Measurements from ENCODE around the gene FGFR1OP2.

Gene FGFR1OP2

DNA sequence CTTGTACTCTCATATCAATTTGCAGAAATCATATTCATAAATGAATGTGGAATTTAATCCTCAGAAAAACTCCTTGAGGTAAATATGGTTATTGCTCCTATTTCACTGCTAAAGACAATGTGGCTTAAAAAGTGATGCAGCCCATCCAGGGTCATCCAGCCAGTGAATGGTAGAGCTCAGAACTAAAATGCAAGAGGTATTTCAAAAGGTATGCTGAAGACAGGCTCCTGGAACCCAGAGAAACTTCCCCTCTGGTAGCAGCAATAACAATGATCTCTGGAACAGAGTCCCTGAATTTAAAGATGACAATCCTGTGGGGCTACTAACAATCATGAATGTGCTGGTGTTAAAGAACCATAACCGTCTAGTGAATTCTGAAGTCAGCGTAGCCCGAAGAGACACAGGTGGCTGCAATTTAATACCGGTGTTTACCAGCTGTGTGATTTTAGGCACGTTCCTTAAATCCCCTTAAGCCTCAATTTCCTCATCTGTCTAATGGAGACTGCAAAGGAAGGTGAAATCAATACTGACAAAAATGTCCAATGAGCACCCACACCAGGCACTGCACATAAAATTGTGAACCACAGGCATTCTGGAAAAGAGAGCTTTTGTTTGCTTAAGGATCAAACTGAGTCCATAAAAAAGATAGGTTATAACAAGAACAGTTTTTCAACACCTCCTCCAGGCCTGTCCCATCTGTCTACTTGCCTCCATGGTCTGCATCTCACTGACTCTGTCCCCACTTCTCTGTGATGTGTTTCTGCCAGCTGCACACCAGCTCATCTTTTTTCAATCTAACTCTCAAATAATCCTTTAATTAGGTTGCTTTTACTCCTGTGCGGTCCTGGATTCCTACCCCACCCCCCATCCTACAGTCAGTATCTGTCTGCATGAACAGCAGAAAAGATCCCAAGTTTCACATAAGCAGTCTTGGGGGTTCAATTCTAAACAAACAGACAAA, 65.4 kb downstream of the FGFR1OP2 start:
- DNase-seq (ENCODE audit: low read depth): no peak

DNA sequence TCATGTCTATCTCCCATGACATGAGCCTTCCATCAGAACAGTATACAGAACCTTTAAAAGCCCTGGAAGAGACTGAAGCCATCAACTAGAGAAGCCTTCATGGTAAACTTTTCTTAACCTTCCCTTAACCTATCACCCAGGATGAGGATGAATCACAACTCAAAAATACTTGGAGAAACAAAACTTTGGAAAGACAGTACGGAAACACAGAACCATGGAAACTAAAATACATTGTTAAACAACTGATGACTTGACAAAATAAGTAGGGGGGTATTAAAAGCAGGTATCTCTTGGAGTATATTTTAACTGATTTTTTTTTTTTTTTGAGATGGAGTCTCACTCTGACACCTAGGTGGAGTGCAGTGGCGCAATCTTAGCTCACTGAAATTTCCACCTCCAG, 67.2 kb downstream of the FGFR1OP2 start:
- no peak for DNase-seq (ENCODE audit: low read depth)

DNA sequence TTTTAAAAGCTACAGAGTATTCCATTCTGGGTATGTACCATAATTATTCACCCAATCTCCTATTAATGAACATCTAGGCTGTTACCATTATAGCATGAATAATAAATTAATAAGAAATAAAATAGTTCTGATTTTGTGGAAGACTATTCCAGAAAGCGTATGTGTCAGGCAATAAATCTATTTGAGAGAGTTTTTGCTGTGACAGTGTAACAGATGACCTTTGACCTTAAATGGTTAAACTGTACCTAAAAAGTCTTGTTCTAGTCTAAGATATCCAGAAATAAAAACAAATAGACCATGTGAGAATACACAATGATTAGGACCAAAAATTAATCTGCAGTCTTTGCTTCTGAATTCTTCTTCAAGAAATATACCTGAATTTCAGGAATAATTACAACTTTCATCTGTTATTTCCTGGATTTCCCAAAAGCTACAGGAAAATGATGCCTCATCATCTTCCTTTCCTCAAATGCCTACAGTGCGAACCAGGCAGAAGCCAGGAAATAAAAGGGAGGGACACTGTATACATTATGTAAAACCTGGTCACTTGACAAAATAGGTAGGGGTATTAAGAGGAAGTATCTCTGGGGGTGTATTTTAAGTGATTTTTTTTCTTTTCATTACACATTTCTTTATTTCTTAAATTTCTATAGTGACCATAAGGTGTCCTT, 68.7 kb downstream of the FGFR1OP2 start:
- no peak for DNase-seq (ENCODE audit: low read depth)

DNA sequence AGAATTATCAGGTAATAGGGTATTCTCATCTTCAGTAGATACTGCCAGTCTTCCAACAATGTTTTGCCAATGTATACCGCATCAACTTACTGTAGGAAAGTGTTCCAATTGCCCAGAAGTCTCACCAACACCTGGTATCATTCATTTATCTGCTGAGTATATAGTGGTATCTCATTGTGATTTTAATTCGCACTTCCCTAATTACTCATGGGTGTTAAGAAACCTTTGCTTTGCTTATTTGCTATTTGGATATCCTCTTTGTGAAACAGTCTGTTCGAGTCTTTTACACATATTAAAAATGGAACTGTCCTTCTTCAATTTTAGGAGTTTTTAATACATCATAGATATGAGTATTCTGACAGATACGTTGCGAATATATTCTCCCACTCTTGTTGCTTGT, 69.8 kb downstream of the FGFR1OP2 start:
- no peak for DNase-seq (ENCODE audit: low read depth)

DNA sequence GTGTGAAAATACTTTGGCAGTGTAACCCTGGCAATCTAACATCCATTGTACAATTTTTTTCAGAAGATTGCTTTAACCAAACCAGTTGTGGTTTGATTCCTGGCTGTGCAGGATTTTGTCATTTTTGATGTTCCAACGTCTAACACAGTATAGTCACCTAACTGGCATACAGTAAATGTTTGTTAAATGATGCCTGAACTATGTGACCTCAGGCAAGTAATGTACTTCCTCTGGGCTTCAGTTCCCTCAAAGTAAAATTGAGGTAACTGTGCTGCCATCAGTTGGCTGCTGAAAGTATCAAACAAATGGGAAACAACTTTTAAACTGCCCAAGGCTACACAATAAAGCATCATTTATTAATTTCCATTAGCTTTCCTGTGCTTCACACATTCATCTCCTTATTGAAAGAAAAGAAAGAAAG, 71.6 kb downstream of the FGFR1OP2 start:
- DNase-seq (ENCODE audit: low read depth): no peak

DNA sequence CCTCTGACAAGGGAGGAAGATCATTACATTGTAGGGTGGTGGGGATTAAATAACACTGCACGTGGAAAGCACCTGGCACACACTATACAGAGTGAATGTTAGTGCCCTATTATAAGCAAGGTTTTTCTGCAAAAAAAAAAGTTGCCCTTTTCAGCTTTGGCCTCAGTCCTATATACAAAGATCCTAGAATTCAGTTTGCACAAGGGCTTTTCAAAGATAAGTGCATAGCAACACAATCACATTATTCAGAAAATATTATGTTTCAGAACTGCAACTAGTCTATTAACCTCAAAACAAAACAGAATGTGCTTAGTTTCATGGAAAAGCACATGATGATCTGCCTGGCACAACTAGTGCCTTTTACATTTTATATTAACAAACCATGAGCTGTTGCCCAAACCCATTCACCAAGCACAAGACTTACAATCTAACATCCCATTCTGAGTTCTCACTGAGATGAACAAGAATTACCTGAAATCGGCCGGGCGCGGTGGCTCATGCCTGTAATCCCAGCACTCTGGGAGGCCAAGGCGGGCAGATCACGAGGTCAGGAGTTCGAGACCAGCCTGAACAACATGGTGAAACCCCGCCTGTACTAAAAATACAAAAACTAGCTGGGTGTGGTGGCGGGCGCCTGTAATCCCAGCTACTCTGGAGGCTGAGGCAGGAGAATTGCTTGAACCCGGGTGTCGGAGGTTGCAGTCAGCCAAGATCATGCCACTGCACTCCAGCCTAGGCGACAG, 74.1 kb downstream of the FGFR1OP2 start:
- DNase-seq (ENCODE audit: low read depth): no peak

DNA sequence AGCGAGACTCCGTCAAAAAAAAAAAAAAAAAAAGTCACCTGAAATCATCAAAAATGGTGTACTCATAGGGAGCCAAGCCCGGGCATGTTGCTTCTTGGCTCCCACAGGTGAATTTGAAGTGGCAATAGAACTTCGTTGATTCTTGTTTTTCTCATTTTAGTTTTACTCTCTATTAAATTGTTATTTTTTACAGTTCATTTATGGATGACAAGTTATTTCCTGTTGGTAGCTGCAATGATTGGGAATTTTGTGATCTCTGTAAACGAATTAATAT, 74.6 kb downstream of the FGFR1OP2 start:
- DNase-seq (ENCODE audit: low read depth): no peak

DNA sequence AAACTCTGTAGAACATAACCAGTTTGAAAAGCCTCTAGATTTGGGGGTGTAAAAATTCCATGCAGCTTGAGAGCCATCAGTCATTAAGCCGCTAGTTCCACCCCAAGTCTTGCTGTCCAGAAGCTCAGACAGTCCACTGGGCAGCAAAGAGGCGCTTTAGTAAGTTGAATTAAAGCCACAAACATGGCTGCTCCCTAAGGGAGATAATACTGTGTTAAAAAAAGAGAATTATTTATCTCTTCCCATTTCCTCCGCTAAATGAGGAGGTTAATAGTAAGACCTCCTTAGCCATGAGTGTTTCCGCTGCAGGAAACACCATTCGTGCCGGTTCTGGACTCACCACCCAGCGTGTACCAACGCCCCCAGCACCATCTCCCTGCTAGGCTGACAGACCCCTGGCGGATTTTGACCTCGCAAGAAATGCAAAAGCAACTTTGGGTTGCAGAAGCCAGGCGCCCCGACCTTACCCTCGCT, 75.4 kb downstream of the FGFR1OP2 start:
- DNase-seq (ENCODE audit: low read depth): no peak

DNA sequence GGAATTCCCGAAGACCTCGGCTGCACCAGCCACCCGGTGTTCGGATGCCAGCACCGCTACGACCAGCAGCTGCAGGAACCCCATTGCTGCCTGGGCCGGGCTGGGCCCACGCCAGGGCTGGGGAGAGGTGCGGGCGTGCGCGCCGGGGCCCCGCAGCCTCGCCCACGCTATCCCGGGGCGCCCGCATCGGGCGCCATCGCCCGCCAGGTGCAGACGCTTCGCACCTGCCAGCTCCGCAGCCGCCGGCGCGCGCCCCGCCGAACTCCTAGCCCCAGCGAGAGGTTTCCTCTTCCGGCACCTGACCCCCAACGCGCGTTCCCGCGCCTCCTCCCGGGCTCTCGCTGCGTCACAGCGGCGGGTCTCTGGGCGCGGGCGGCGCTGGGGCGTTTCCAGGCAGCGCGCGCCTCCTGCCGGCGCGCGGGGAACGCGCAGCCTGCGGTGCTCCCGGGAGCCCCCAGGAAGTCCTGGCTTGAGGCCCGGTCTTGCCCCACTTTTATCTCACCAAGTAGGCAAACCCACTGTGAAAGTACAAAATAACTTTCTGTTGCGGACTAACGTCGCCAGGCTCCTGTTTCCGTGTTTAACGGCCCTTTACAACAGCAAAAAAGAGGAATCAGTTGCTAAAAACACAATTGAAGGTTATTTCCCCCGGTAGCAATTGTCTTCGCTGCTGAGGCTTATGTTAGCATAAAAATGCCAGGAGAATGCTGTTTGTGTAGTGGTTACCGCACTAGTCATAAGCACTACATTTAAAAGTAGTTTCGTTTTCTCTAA, 76.0 kb downstream of the FGFR1OP2 start, which contains the start of gene TM7SF3:
Gene TM7SF3, minus strand, starts transcription at position 300 of the 774 bp plus-strand sequence. Its CDS starts 216 bp downstream, at position 84.
- DNase-seq (ENCODE audit: low read depth): peak; percentile 95

DNA sequence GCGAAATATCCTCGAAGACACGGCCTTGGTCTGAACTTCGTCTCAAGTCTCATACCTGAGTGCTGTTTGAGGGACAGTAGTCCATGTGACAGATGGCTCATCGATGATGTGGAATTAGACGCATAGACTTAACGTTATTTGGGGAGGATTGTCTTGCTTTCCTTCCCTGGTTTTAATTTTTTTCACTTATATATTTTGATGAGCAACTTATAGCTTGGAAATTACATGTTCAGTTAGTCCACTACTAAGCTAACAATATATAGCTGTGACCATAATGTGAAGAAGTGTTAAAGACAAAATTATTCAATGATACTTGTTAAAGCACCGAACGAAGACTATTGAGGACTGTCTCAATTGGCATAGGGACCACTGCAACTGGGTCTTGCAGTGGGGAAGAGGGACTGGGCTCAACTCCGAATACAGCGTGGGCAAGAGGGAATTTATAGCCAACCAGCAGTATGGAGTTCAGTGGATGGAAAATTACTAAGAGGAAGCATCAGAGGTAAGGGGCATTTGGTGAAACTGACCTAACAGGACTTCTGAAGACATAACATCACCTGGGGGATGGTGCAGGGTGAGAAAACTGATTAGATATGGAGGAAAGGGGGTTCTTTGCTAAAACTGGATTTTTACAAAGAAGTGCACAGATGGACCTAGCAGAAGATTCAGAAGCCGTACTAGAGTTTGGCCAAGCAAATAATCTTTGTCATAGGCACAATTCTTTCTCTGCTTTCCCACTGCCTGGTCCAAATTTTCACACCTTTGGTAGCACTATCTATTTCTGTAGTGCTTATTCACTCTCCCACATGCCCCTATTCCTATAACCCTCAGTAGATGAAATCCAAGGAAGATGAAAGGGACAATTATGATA, 76.8 kb downstream of the FGFR1OP2 start:
- DNase-seq (ENCODE audit: low read depth): no peak

DNA sequence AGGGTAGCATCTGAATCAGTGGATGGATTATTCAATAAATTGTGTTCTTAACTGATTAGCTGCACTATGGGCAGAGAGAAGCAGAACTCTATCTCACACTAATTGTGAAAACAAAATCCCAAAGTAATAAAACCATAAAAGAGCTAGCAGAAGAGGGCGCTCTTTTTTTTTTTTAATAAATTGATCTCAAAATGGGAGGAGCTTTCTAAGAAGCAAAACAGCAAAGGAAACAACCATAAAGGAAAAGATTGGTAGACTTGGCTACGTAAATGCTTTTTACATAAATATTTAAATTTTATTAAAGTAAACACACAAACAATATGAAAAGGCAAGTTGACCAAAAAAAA, 77.4 kb downstream of the FGFR1OP2 start:
- no peak for DNase-seq (ENCODE audit: low read depth)

Data from T follicular helper cell (primary cell).